ENCODE data around the gene FHIP1B.
"Not testable (repeated sequence)": the region's sequence is repeated elsewhere in the genome, so short reads cannot be mapped to it uniquely, and the experiment has no call there.

The FHIP1B gene

GRCh38 chr11:6234387-6235107, at the start of gene FHIP1B:
Gene FHIP1B, minus strand, starts transcription at chr11:6234636. Its CDS starts 10,120 bp downstream, at chr11:6224516.
- peak; percentile 99 for DNase-seq (ENCODE audit: low read depth)
- peak within 1 kb of the TSS; percentile 100 for H3K4me3 ChIP-seq (ENCODE audit: control insufficient read depth, low read depth, low read length)
- TF ChIP-seq CTCF (IDR thresholded peaks at IDR 0.05; ENCODE audit: control insufficient read depth, insufficient read depth, low read depth, low read length, missing control alignments), result no peak

GRCh38 chr11:6283453-6284023, 49.1 kb upstream of the FHIP1B start:
- TF ChIP-seq CTCF (IDR thresholded peaks at IDR 0.05; ENCODE audit: control insufficient read depth, insufficient read depth, low read depth, low read length, missing control alignments), result no peak
- no peak overlapping the region for H3K4me3 ChIP-seq (ENCODE audit: control insufficient read depth, low read depth, low read length)
- no peak for DNase-seq (ENCODE audit: low read depth)

DNA sequence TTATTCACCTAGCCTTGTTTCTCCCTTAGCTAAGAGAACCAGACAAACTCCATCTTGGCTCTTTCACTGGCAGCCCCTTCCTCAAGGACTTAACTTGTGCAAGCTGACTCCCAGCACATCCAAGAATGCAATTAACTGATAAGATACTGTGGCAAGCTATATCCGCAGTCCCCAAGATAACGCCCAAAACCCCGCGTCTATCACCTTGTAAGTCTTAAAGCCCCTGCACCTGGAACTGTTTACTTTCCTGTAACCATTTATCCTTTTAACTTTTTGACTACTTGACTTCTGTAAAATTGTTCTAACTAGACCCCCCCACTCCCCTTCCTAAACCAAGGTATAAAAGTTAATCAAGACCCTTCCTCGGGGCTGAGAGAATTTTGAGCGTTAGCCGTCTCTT, 46.4 kb upstream of the FHIP1B start:
- DNase-seq (ENCODE audit: low read depth); H3K4me3 ChIP-seq (ENCODE audit: control insufficient read depth, low read depth, low read length): not testable (repeated sequence)

DNA sequence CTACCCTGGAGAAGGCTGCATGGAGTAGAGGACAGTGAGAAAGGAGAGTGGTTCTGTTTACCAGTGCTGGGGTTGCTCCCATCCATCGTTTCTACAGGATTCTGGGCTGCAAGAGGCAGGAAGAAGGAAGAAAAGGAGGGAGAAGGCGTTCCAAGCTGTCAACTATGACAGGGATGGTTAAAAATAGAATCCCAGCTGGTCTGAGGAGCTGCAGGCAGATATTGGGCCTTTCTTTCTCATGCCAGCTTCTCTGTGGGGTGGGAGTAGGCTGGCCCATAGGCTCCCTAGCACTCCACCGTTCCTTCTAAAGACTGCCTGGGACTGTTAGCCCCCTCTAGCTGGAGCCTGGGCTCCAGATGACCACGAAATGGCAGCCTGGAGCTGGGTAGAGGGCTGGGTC, 38.8 kb upstream of the FHIP1B start:
- H3K4me3 ChIP-seq (ENCODE audit: control insufficient read depth, low read depth, low read length), result no peak overlapping the region
- TF ChIP-seq CTCF (IDR thresholded peaks at IDR 0.05; ENCODE audit: control insufficient read depth, insufficient read depth, low read depth, low read length, missing control alignments), result no peak
- DNase-seq (ENCODE audit: low read depth), result no peak

DNA sequence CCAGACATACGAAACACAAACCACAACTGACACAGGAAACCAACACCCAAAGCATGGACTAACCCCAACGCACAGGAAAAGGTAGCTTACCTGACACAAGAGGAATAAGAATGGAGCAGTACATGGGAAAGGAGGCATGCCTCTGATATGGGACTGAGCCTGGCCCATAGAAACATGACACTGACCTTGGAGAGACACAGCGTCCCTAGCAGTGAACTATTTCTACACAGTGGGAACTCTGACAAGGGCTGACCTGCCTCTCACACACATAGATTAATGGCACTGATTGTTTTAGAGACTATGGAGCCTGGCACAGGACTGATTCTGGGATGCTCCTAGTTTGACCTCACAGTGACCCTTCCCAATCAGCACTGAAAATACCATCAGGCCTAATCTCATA, 37.2 kb upstream of the FHIP1B start:
- no peak for DNase-seq (ENCODE audit: low read depth)
- no peak for TF ChIP-seq CTCF (IDR thresholded peaks at IDR 0.05; ENCODE audit: control insufficient read depth, insufficient read depth, low read depth, low read length, missing control alignments)
- no peak overlapping the region for H3K4me3 ChIP-seq (ENCODE audit: control insufficient read depth, low read depth, low read length)

- no peak for TF ChIP-seq CTCF (IDR thresholded peaks at IDR 0.05; ENCODE audit: control insufficient read depth, insufficient read depth, low read depth, low read length, missing control alignments)
- no peak overlapping the region for H3K4me3 ChIP-seq (ENCODE audit: control insufficient read depth, low read depth, low read length)
- DNase-seq (ENCODE audit: low read depth), result no peak
Observed at GRCh38 chr11:6270584-6271246, 36.3 kb upstream of the FHIP1B start.

DNA sequence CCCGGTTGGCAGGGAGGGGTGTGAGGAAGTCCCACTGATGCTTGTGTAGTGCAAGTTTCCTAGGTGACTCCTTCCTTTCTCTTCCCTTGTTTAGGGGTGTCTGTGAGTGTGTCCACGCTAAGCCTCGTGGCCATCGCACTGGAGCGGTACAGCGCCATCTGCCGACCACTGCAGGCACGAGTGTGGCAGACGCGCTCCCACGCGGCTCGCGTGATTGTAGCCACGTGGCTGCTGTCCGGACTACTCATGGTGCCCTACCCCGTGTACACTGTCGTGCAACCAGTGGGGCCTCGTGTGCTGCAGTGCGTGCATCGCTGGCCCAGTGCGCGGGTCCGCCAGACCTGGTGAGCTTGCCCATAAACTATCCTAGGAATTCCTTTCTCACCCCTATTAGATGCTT, 35.6 kb upstream of the FHIP1B start:
- TF ChIP-seq CTCF (IDR thresholded peaks at IDR 0.05; ENCODE audit: control insufficient read depth, insufficient read depth, low read depth, low read length, missing control alignments), result no peak
- H3K4me3 ChIP-seq (ENCODE audit: control insufficient read depth, low read depth, low read length), result no peak overlapping the region
- DNase-seq (ENCODE audit: low read depth), result no peak
